ENCODE measurements around the gene C6orf15. TPM values are rescaled to one million over a fixed set of nuclear protein-coding genes. Genes with fewer than 3 reads are reported as not detected.

Gene C6orf15
- total and polyA plus RNA-seq, 7 donors, result not detected

- Histone ChIP-seq H3K27ac (no peak overlapping the region), H3K36me3 (ENCODE audit: insufficient read depth in 1 of 2, low read depth in 1 of 2) (no peaks in the 10 kb centered on the region), H3K9me3 (no peaks in the 10 kb centered on the region), H3K27me3 (ENCODE audit: insufficient read depth in 3 of 3, low read length in 2 of 3) (no peaks in the 10 kb centered on the region), H3K4me3 (no peak overlapping the region), H3K4me1 (peaks cover 12% of the 10 kb centered on the region)
- TF ChIP-seq CTCF (IDR thresholded peaks at IDR 0.05), result no peak
- ATAC-seq, result no peak
- DNase-seq, result no peak
- intact Hi-C loops (cut with DNase I), result loop anchor here in 1 of 2 donors (10.0 kb wide), 2 partner anchors 337 to 397 kb away; partner anchors contain the start of genes FLOT1, IER3 and PPP1R18
- WGBS, 3 donors, result 80 to 91% (median 83%) methylated on average over 6 of the region's 6 CpGs
These were observed 30.5 kb downstream of the C6orf15 start for GRCh38 chr6:31081872-31082271.

- Histone ChIP-seq H3K4me1 (peaks cover 10% of the 10 kb centered on the region), H3K4me3 (peak overlapping the region; percentile 21), H3K27ac (no peak overlapping the region), H3K36me3 (ENCODE audit: insufficient read depth in 1 of 2, low read depth in 1 of 2) (no peaks in the 10 kb centered on the region), H3K27me3 (ENCODE audit: insufficient read depth in 3 of 3, low read length in 2 of 3) (no peaks in the 10 kb centered on the region), H3K9me3 (no peaks in the 10 kb centered on the region)
- DNase-seq (peak; percentile 46 to 70), ATAC-seq (peak; percentile 61 to 84 (median 64))
- TF ChIP-seq CTCF (IDR thresholded peaks at IDR 0.05), result peak; percentile 78
- WGBS, 3 donors, result 24 to 28% (median 24%) methylated on average over 22 of the region's 22 CpGs
- intact Hi-C loops (cut with DNase I), result loop anchor here (2.0 to 10.0 kb wide), 4 partner anchors 165 to 395 kb away; partner anchors contain the start of genes FLOT1 (in 1 of the 2), IER3 (in 1 of the 2), PPP1R18 (in 1 of the 2) and VARS2 (in 1 of the 2)
These were observed 32.6 kb downstream of the C6orf15 start for GRCh38 chr6:31079656-31080261.

- H3K4me1 ChIP-seq, result no peaks in the 10 kb centered on the region
- H3K27ac ChIP-seq, result no peak overlapping the region
- H3K4me3 ChIP-seq, result no peak overlapping the region
- H3K36me3 ChIP-seq (ENCODE audit: insufficient read depth in 1 of 2, low read depth in 1 of 2), result no peaks in the 10 kb centered on the region
- ATAC-seq, result no peak
- WGBS, 3 donors, result 87 to 92% (median 91%) methylated on average over 4 of the region's 4 CpGs
- DNase-seq, result no peak
- intact Hi-C loops (cut with DNase I), result loop anchor here in 1 of 2 donors (5.0 kb wide), 1 partner anchor 249 kb away; no protein-coding TSS in a partner anchor
- no peaks in the 10 kb centered on the region for H3K9me3 ChIP-seq
- H3K27me3 ChIP-seq (ENCODE audit: insufficient read depth in 3 of 3, low read length in 2 of 3), result no peaks in the 10 kb centered on the region
- no peak for TF ChIP-seq CTCF (IDR thresholded peaks at IDR 0.05)
These were observed 35.8 kb downstream of the C6orf15 start for GRCh38 chr6:31076611-31077010.

- Histone ChIP-seq H3K27ac (no peak overlapping the region), H3K9me3 (no peaks in the 10 kb centered on the region), H3K36me3 (ENCODE audit: insufficient read depth in 1 of 2, low read depth in 1 of 2) (no peaks in the 10 kb centered on the region), H3K4me1 (no peaks in the 10 kb centered on the region), H3K27me3 (ENCODE audit: insufficient read depth in 3 of 3, low read length in 2 of 3) (no peaks in the 10 kb centered on the region), H3K4me3 (no peak overlapping the region)
- ATAC-seq (no peak), DNase-seq (no peak)
- TF ChIP-seq CTCF (IDR thresholded peaks at IDR 0.05), result no peak
- 89 to 100% (median 98%) methylated on average over 1 of the region's 1 CpG for WGBS, 3 donors
- intact Hi-C loops (cut with DNase I), result loop anchor here in 1 of 2 donors (5.0 kb wide), 1 partner anchor 248 kb away; no protein-coding TSS in a partner anchor
These were observed 36.8 kb downstream of the C6orf15 start for GRCh38 chr6:31075528-31075927.

All from psoas muscle (tissue), 8 donors.